Measurements from ENCODE around the gene SLC9C2. TPM values are rescaled to one million over a fixed set of nuclear protein-coding genes. Genes with fewer than 3 reads are reported as not detected.

SLC9C2 gene
- total RNA-seq, 4 donors from 2014 or later = not detected

- Histone ChIP-seq H3K27me3 (no peaks in the 10 kb centered on the region), H3K9me3 (no peaks in the 10 kb centered on the region), H3K4me3 (no peak overlapping the region), H3K4me1 (peaks cover 0 to 4% (median 0%) of the 10 kb centered on the region in 4 donors), H3K27ac (no peak overlapping the region), H3K36me3 (peaks cover 0 to 84% (median 4%) of the 10 kb centered on the region in 3 donors)
- DNase-seq = no peak
- TF ChIP-seq CTCF (IDR thresholded peaks at IDR 0.05) (no peak), POLR2A (IDR thresholded peaks at IDR 0.05) (no peak)
Observed at GRCh38 chr1:173484276-173484675, 118.6 kb downstream of the SLC9C2 start.

DNA sequence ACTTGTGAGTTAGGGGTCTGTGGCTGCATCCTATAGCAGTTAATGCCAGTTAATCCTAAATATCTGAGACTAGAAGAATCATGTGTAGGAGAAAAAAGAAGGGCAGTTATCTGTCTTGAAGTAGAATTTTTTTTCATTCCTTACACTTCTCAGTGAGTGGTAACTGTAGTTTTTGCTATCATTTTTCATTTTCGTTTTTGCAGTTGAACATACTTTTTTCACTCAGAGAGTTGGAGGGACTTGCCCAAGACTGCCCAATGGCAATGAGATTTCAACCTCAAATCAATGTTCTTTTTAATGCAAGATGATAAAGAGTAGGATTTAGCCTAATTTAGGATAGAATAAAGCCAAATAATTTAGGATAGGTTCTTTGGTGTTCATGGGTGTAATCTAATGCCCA is 120.2 kb downstream of the SLC9C2 start:
- H3K4me3 ChIP-seq = no peak overlapping the region
- no peaks in the 10 kb centered on the region for H3K9me3 ChIP-seq
- no peak for DNase-seq
- peaks cover 0 to 69% (median 4%) of the 10 kb centered on the region in 3 donors for H3K36me3 ChIP-seq
- no peak overlapping the region for H3K27ac ChIP-seq
- TF ChIP-seq CTCF (IDR thresholded peaks at IDR 0.05) (no peak), POLR2A (IDR thresholded peaks at IDR 0.05) (no peak)
- no peaks in the 10 kb centered on the region for H3K27me3 ChIP-seq
- H3K4me1 ChIP-seq = peaks cover 0 to 18% (median 6%) of the 10 kb centered on the region in 4 donors

- no peak for TF ChIP-seq CTCF (IDR thresholded peaks at IDR 0.05)
- no peak for TF ChIP-seq POLR2A (IDR thresholded peaks at IDR 0.05)
- no peak for DNase-seq
- peaks cover 0 to 55% (median 4%) of the 10 kb centered on the region in 3 donors for H3K36me3 ChIP-seq
Observed at GRCh38 chr1:173481195-173481772, 121.6 kb downstream of the SLC9C2 start.

GRCh38 chr1:173479649-173480048 is 123.2 kb downstream of the SLC9C2 start:
- peaks cover 0 to 36% (median 13%) of the 10 kb centered on the region in 4 donors for H3K4me1 ChIP-seq
- H3K36me3 ChIP-seq = peaks cover 0 to 38% (median 4%) of the 10 kb centered on the region in 3 donors
- H3K27ac ChIP-seq = no peak overlapping the region
- H3K4me3 ChIP-seq = no peak overlapping the region
- DNase-seq = no peak
- H3K27me3 ChIP-seq = no peaks in the 10 kb centered on the region
- no peaks in the 10 kb centered on the region for H3K9me3 ChIP-seq
- TF ChIP-seq CTCF (IDR thresholded peaks at IDR 0.05) = no peak
- no peak for TF ChIP-seq POLR2A (IDR thresholded peaks at IDR 0.05)

More at GRCh38 chr1:173481195-173481772, 121.6 kb downstream of the SLC9C2 start:
- Histone ChIP-seq H3K4me1 (peaks cover 0 to 19% (median 7%) of the 10 kb centered on the region in 4 donors), H3K27ac (no peak overlapping the region), H3K27me3 (no peaks in the 10 kb centered on the region), H3K4me3 (no peak overlapping the region), H3K9me3 (no peaks in the 10 kb centered on the region)

GRCh38 chr1:173478094-173478674 is 124.7 kb downstream of the SLC9C2 start:
- peaks cover 0 to 49% (median 13%) of the 10 kb centered on the region in 4 donors for H3K4me1 ChIP-seq
- no peak for TF ChIP-seq POLR2A (IDR thresholded peaks at IDR 0.05)
- TF ChIP-seq CTCF (IDR thresholded peaks at IDR 0.05) = no peak
- H3K9me3 ChIP-seq = no peaks in the 10 kb centered on the region
- no peaks in the 10 kb centered on the region for H3K27me3 ChIP-seq
- DNase-seq = peak; percentile 23 to 59 (median 49)
- H3K27ac ChIP-seq = peak overlapping the region; percentile 91 to 96 (median 93)
- peaks cover 0 to 24% (median 4%) of the 10 kb centered on the region in 3 donors for H3K36me3 ChIP-seq
- H3K4me3 ChIP-seq = peak overlapping the region; percentile 83 to 86 (median 84)

Measured in Peyer's patch (tissue), 4 donors.